Right atrium auricular region (tissue), 2 donors: Measurements from ENCODE around the gene SMG6. TPM values are rescaled to one million over a fixed set of nuclear protein-coding genes. Genes with fewer than 3 reads are reported as not detected.

ENCODE experiments used
- DNase-seq: peaks from one replicate; pipeline ENCODE4 v3.0.0-alpha.2; 2019; ENCODE audit warnings: low spot score
- H3K27ac ChIP-seq, 2 donors: fragments of 200-600 bp; sonication (generic); 1 replicate in 1 of 2; 2 replicates in 1 of 2; pipeline ENCODE4 v1.5.1; 2016 to 2019
- H3K27me3 ChIP-seq, 2 donors: fragments of 200-600 bp; sonication (generic); one replicate each; pipeline versions ENCODE4 v1.5.1 to v1.6.0; 2017 to 2019
- H3K36me3 ChIP-seq: fragments of 200-600 bp; sonication (generic); one replicate; pipeline ENCODE4 v1.5.1; 2016
- H3K4me1 ChIP-seq, 2 donors: fragments of 200-600 bp; sonication (generic); one replicate each; pipeline versions ENCODE4 v1.5.1 to v1.6.0; 2017 to 2019
- H3K4me3 ChIP-seq, 2 donors: fragments of 200-600 bp; sonication (generic); 1 replicate in 1 of 2; 2 replicates in 1 of 2; pipeline ENCODE4 v1.5.1; 2017 to 2019; ENCODE audit warnings: mild to moderate bottlenecking in 1 of 2, moderate library complexity in 1 of 2
- H3K9me3 ChIP-seq, 2 donors: fragments of 200-600 bp; sonication (generic); one replicate each; pipeline ENCODE4 v1.5.1; 2019
- total RNA-seq, 2 donors: library from RNA; depleted of rRNA; stranded (reverse); fragments of >200 nt; gene quantifications; one replicate each; pipeline ENCODE4 v1.1.0, GENCODE V29; 2016
- TF ChIP-seq, protein P1 (sequence below), 2 donors: fragments of 200-600 bp; sonication (generic); IDR thresholded peaks; one replicate each; pipeline ENCODE4 v1.5.1; 2019; ENCODE audit warnings: antibody characterized with exemption in 2 of 2

The SMG6 gene
- total RNA-seq, 2 donors from 2014 or later = 18.2 to 29.3 TPM

DNA sequence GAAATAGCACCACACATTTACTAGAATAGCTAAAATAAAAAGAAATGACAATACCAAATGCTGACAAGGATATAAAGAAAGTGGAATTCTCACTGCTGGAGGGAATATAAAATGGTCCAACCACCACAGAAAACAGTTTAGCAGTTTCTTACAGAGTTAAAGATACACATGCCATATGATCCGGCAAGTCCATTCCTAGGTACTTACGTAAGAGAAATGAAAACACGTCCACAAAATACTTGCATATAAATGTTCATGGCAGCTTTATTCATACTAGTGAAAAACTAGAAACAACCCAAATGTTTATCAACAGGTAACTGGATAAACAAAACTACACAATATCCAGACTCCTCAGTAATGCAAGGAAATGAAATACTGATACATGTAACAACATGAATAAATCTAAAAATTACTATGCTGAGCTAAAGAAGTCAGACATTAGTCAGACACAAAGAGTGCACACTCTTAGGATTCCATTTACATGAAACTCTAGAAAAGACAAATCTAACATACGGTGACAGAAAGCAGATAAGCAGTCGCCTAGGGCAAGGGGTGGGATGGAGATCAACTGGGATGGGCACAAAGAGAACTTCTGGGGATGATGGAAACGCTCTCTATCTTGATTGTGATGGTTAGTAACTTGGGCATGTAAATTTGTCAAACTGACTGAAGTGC is 76.4 kb downstream of the SMG6 start:
- no peaks in the 10 kb centered on the region for H3K36me3 ChIP-seq
- H3K4me1 ChIP-seq = peaks cover 0 to 34% of the 10 kb centered on the region in 2 donors
- no peaks in the 10 kb centered on the region for H3K9me3 ChIP-seq
- H3K27me3 ChIP-seq = no peaks in the 10 kb centered on the region
- H3K27ac ChIP-seq = no peak overlapping the region
- TF ChIP-seq, protein P1, sequence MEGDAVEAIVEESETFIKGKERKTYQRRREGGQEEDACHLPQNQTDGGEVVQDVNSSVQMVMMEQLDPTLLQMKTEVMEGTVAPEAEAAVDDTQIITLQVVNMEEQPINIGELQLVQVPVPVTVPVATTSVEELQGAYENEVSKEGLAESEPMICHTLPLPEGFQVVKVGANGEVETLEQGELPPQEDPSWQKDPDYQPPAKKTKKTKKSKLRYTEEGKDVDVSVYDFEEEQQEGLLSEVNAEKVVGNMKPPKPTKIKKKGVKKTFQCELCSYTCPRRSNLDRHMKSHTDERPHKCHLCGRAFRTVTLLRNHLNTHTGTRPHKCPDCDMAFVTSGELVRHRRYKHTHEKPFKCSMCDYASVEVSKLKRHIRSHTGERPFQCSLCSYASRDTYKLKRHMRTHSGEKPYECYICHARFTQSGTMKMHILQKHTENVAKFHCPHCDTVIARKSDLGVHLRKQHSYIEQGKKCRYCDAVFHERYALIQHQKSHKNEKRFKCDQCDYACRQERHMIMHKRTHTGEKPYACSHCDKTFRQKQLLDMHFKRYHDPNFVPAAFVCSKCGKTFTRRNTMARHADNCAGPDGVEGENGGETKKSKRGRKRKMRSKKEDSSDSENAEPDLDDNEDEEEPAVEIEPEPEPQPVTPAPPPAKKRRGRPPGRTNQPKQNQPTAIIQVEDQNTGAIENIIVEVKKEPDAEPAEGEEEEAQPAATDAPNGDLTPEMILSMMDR (IDR thresholded peaks at IDR 0.05) = no peak
- H3K4me3 ChIP-seq = no peak overlapping the region
- DNase-seq = no peak

DNA sequence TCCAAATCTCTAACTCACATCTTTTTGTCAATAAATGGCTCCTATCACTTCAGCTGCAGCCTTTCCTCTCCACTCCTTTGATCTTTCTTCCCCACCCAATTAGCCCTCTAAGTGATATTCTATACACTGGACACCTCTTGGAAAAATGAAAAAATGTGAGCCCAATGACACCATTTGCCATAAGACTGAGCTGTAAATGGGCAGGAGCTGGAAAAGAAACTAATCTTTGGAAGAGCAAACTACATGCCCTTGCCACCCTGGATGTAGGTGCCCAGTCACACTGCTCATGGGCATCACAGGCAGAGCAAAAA is 80.0 kb downstream of the SMG6 start:
- TF ChIP-seq, protein P1 (IDR thresholded peaks at IDR 0.05) = no peak
- peak overlapping the region; percentile 44 to 57 for H3K27ac ChIP-seq
- peaks cover 0 to 31% of the 10 kb centered on the region in 2 donors for H3K4me1 ChIP-seq
- no peak overlapping the region for H3K4me3 ChIP-seq
- H3K36me3 ChIP-seq = no peaks in the 10 kb centered on the region
- DNase-seq = no peak
- no peaks in the 10 kb centered on the region for H3K27me3 ChIP-seq
- H3K9me3 ChIP-seq = no peaks in the 10 kb centered on the region

DNA sequence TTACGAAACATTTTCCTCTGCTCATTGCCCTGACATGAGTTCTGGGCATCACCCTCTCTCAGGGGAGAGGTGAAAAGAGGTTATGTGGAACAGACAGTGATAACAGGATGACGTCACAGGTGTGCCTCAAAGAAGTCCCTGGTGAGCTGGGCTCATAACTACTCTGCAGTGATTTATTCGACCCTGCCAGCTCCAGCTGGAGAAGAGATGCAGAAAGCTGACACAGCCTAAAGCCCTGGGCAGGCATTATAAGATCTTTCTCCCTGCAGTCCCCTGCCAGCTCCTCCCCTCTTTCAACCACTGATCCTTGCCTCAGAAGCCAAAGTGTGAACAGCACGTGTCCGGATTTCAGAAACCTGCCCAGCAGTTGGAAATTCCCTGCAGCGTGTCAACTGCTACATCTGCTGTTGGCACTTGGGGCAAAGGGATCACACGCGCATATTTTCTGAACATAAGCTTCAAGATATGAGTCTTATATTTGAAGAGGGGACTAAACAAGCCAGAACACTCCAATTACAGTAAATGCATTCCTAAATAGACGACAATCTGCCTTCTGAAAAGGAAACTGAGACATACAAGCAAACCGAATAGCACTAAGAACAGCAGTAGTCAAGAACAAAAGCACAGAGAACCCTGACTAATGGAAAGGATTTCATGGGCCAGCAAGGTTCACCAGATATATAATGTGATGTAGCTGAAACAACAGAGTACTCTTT is 80.5 kb downstream of the SMG6 start:
- DNase-seq = peak; percentile 89
- H3K27me3 ChIP-seq = no peaks in the 10 kb centered on the region
- H3K9me3 ChIP-seq = no peaks in the 10 kb centered on the region
- H3K4me1 ChIP-seq = peaks cover 0 to 31% of the 10 kb centered on the region in 2 donors
- no peak overlapping the region for H3K4me3 ChIP-seq
- TF ChIP-seq, protein P1 (IDR thresholded peaks at IDR 0.05) = peak in 1 of 2 donors; percentile 46
- H3K36me3 ChIP-seq = no peaks in the 10 kb centered on the region
- H3K27ac ChIP-seq = peak overlapping the region; percentile 44 to 57

DNA sequence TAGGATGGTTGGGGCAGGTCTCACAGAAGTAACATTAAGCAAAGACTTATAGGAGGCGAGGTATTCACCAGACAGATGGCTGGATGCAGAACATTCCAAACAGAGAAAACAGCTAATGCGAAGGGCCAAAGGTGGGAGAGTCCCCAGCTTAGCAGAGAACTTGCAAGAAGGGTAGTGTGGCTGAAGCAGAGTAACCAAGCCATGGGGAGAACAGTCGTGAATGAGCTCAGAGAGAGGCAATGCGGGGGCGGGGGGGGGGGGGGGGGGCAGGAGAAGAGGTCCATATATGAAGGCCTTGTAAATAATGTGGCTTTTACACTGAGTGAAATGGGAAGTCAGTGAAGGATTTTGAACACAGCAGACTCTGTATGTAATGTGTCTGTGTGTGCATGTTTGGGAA is 81.3 kb downstream of the SMG6 start:
- TF ChIP-seq, protein P1 (IDR thresholded peaks at IDR 0.05) = no peak
- peak; percentile 47 for DNase-seq
- Histone ChIP-seq H3K9me3 (no peaks in the 10 kb centered on the region), H3K27ac (peak overlapping the region; percentile 44 to 57), H3K36me3 (no peaks in the 10 kb centered on the region), H3K4me1 (peaks cover 0 to 31% of the 10 kb centered on the region in 2 donors), H3K27me3 (no peaks in the 10 kb centered on the region), H3K4me3 (no peak overlapping the region)

DNA sequence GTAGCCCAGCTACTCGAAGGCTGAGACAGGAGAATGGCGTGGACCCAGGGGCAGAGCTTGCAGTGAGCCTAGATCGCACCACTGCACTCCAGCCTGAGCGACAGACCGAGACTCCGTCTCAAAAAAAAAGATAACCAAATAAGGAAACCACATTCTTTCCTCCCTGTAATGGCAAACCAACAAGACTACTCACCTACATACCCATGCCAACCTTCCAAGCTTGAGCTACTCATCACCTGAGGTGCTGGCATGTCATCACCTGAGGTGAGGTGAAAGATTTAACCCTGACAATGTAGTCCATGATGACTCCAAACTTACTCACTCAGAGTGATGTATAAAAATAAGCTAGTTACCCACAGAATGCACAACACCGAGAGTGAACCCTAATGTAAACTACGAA is 85.2 kb downstream of the SMG6 start:
- H3K4me1 ChIP-seq = peaks cover 0 to 61% of the 10 kb centered on the region in 2 donors
- no peak for DNase-seq
- TF ChIP-seq, protein P1 (IDR thresholded peaks at IDR 0.05) = no peak
- no peaks in the 10 kb centered on the region for H3K36me3 ChIP-seq
- no peaks in the 10 kb centered on the region for H3K9me3 ChIP-seq
- no peak overlapping the region for H3K4me3 ChIP-seq
- H3K27me3 ChIP-seq = no peaks in the 10 kb centered on the region
- no peak overlapping the region for H3K27ac ChIP-seq
